Kidney (tissue), 14 donors: ENCODE results near the gene CNTN6. TPM values are rescaled to one million over a fixed set of nuclear protein-coding genes. Genes with fewer than 3 reads are reported as not detected.

Source experiments
- DNase-seq, 5 donors: peaks; one replicate each; pipeline ENCODE4 v3.0.0-alpha.2; 2013 to 2020
- FAIRE-seq: peaks from 2 replicates; lab custom pipeline; 2012; peaks lifted over from hg19 to GRCh38; lab: Jason Lieb, UNC
- H3K27ac ChIP-seq, 2 donors: one replicate each; pipeline ENCODE4 v1.7.0; 2013; ENCODE audit warnings: low read depth in 2 of 2, low read length in 2 of 2, inconsistent platforms in 1 of 2
- H3K27me3 ChIP-seq: one replicate; pipeline ENCODE4 v1.7.1; 2013; ENCODE audit warnings: low read length, inconsistent platforms; ENCODE audit not compliant: control insufficient read depth, insufficient read depth
- H3K36me3 ChIP-seq, 3 donors: one replicate each; pipeline versions ENCODE4 v1.7.0 to v1.7.1; 2013; ENCODE audit warnings: low read length in 3 of 3, control low read depth in 1 of 3, inconsistent platforms in 1 of 3; ENCODE audit not compliant: insufficient read depth in 3 of 3, control insufficient read depth in 2 of 3
- H3K4me1 ChIP-seq, 3 donors: one replicate each; pipeline versions ENCODE4 v1.7.0 to v1.7.1; 2013; ENCODE audit warnings: low read length in 3 of 3, inconsistent platforms in 1 of 3, low read depth in 1 of 3; ENCODE audit not compliant: control insufficient read depth in 2 of 3, insufficient read depth in 2 of 3
- H3K4me3 ChIP-seq, 3 donors: one replicate each; pipeline versions ENCODE4 v1.7.0 to v1.8.1; 2013; ENCODE audit warnings: low read length in 3 of 3, control low read depth in 1 of 3, inconsistent platforms in 1 of 3
- H3K9ac ChIP-seq, 3 donors: one replicate each; pipeline versions ENCODE4 v1.7.0 to v1.7.1; 2013; ENCODE audit warnings: low read length in 3 of 3, control low read depth in 1 of 3, inconsistent platforms in 1 of 3
- H3K9me3 ChIP-seq, 3 donors: one replicate each; pipeline versions ENCODE4 v1.7.0 to v1.7.1; 2013; ENCODE audit warnings: low read length in 3 of 3, control low read depth in 1 of 3, inconsistent platforms in 1 of 3; ENCODE audit not compliant: control insufficient read depth in 2 of 3, insufficient read depth in 1 of 3
- CTCF ChIP-seq: IDR thresholded peaks from 3 replicates; pipeline ENCODE4 v1.5.1; 2012; ENCODE audit warnings: mild to moderate bottlenecking, moderate library complexity, borderline replicate concordance; ENCODE audit not compliant: insufficient read depth; ENCODE audit errors: extremely low read depth
- intact Hi-C: fragments of 100-400 bp; cut with DNase I; formaldehyde crosslinking; loops from one replicate; pipeline ENCODE4 v1.11.1; 2022
- polyA plus RNA-seq: library from polyadenylated mRNA; stranded (reverse); fragments of 350-450 nt; fragmentation: Illumina TruSeq; extraction: RNeasy Lipid Tissue Mini Kit (QIAGEN cat#74804); gene quantifications from one replicate; pipeline ENCODE4 v1.2.3, GENCODE V29; 2014; ENCODE audit warnings: low read depth, low replicate concordance; ENCODE audit not compliant: insufficient read depth
- total RNA-seq: library from RNA; stranded (reverse); fragmentation: NEBNext Ultra II Directional; extraction: Animal tissue kit (Norgen Biotek cat#: 25700); gene quantifications from one replicate; pipeline ENCODE4 v1.2.1, GENCODE V29; 2021
- donor health status: control.
- donor health status: control.
- donor health status: control.
- donor health status: control.
- donor health status: control.
- donor health status: DM: yes; HTN: yes; CAD: no.
- donor health status: Normal renal cell carcinoma (clear cell type).

The CNTN6 gene
- total and polyA plus RNA-seq, 2 donors from 2014 or later: 0.11 to 0.25 TPM

GRCh38 chr3:1195947-1196346, 103.1 kb downstream of the CNTN6 start:
- Histone ChIP-seq H3K27ac (no peak overlapping the region), H3K4me3 (no peak overlapping the region), H3K4me1 (no peaks in the 10 kb centered on the region), H3K9me3 (no peaks in the 10 kb centered on the region), H3K36me3 (no peaks in the 10 kb centered on the region), H3K27me3 (no peaks in the 10 kb centered on the region), H3K9ac (no peak overlapping the region)
- no peak for FAIRE-seq
- intact Hi-C loops: no loop called here
- no peak for DNase-seq
- no peak for TF ChIP-seq CTCF

DNA sequence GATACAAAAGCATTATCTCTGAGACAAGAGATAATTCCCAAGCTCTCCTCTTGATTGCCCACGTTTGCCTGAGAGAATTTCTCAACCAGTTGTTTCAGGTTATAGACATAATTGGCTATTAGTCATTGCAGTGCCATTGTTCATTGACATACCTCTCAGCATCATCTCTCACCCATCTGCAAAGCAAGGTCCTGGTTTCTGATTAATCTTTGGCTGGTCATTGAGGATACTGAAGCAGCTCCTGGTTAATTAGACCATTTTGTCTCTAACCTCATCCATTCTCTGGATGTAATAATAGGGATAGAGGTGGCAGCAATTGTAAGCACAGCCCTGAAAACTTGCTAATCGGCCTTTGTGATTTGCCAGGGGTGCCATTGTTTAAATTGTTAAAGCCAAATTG, 104.2 kb downstream of the CNTN6 start:
- H3K27ac ChIP-seq: no peak overlapping the region
- H3K36me3 ChIP-seq: no peaks in the 10 kb centered on the region
- no peak overlapping the region for H3K4me3 ChIP-seq
- no peaks in the 10 kb centered on the region for H3K27me3 ChIP-seq
- no peaks in the 10 kb centered on the region for H3K9me3 ChIP-seq
- TF ChIP-seq CTCF: no peak
- no peak for DNase-seq
- H3K4me1 ChIP-seq: no peaks in the 10 kb centered on the region
- no peak overlapping the region for H3K9ac ChIP-seq
- intact Hi-C loops: no loop called here
- no peak for FAIRE-seq

- no peak for FAIRE-seq
- no peaks in the 10 kb centered on the region for H3K36me3 ChIP-seq
Measured at GRCh38 chr3:1200371-1200770, 107.5 kb downstream of the CNTN6 start.

More at GRCh38 chr3:1200371-1200770, 107.5 kb downstream of the CNTN6 start:
- no peak overlapping the region for H3K27ac ChIP-seq
- no peaks in the 10 kb centered on the region for H3K9me3 ChIP-seq
- intact Hi-C loops: no loop called here
- H3K9ac ChIP-seq: no peak overlapping the region
- no peaks in the 10 kb centered on the region for H3K4me1 ChIP-seq
- no peak for TF ChIP-seq CTCF
- no peaks in the 10 kb centered on the region for H3K27me3 ChIP-seq
- H3K4me3 ChIP-seq: no peak overlapping the region
- no peak for DNase-seq
